Esophagus squamous epithelium (tissue), 4 donors: ENCODE data around the gene ZNF646.

Experiments used
- CTCF ChIP-seq, 6 experiments: fragments of 450-650 bp in 4 of 6; fragments of 200-600 bp in 2 of 6; sonication (generic) in 2 of 6; IDR thresholded peaks; one replicate each; pipeline ENCODE4 v1.5.1; 2016 to 2019; ENCODE audit warnings: antibody characterized with exemption in 6 of 6, mild to moderate bottlenecking in 4 of 6, moderate library complexity in 4 of 6
- POLR2A ChIP-seq, 4 donors: fragments of 450-650 bp; IDR thresholded peaks; one replicate each; pipeline ENCODE4 v1.6.1; 2017; ENCODE audit warnings: antibody characterized with exemption in 4 of 4, mild to moderate bottlenecking in 4 of 4, moderate library complexity in 3 of 4

- no peak for TF ChIP-seq POLR2A (IDR thresholded peaks at IDR 0.05)
- TF ChIP-seq CTCF (IDR thresholded peaks at IDR 0.05), result no peak
Measured at GRCh38 chr16:31106509-31107464, 32.6 kb downstream of the ZNF646 start.
